GM11168 (cell line): Measurements from ENCODE around the gene LGALS3BP.
"Not testable (repeated sequence)": the region's sequence is repeated elsewhere in the genome, so short reads cannot be mapped to it uniquely, and the experiment has no call there.

Experiments used
- in situ Hi-C: fragments of 300-500 bp; cut with MboI; formaldehyde crosslinking; loops from one replicate; pipeline ENCODE4 v1.12.0; 2022; ENCODE audit warnings: low sequenced_read_pairs; ENCODE audit not compliant: unreplicated experiment

The LGALS3BP gene

DNA sequence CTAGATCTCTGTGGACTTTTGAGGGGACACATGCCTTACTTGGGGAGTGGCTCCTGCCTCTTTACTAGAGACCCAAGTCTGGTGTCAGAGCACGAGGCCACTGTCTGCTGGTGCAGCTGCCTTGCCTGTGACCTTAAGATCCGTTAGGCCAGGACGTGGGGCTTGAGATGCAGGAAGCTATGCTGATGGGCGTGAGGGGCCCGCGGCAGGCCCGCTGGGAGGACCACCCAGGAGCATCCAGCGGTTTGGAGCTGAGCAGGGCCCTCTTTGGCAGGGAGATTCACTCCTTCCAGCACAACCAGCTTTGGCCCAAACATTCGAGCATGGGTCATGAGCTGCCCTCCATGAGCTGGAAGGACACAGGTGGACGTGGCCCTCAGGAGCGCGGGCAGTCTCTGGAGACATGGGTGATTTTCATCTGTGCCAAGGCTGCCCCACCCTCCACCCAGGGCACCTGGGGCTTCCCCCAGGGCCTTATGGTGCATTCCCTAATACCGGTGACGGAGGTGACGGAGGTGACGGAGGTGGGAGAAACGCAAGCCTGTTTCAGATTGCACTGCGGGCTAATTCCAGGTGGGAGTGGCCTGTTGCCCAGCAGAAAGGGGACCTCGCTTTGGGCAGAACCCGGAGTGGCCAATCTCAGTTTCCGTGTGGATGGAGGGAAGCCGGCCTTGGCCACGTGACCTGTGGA lies 12.7 kb downstream of the LGALS3BP start:
- in situ Hi-C loops = loop anchor here (5.0 kb wide), 1 partner anchor 105 kb away; no protein-coding TSS in a partner anchor

- in situ Hi-C loops = loop anchor here (5.0 kb wide), 1 partner anchor 104 kb away; no protein-coding TSS in a partner anchor
Measured at GRCh38 chr17:78966123-78966813, 13.5 kb downstream of the LGALS3BP start.

DNA sequence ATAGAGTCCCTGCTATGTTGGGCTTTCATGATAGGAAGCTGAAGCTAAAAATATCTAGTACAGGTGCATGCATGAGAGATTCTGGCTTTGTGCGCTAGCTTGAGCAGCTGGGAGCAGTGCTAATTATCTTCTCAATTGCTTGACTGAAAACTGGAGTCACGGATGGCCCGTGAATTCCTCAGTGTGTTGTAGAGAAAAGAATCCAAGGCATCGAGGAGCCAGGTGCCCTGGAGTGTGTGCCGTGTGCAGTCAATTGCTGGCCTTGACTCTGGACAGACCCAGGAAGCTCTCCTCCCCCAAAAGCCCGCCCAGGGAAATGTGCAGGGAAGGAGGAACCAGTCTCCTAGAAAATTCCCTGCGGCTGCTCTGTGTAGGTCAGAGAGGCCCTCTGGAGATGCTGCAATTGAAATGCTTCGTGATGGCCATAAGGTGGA lies 14.2 kb downstream of the LGALS3BP start:
- in situ Hi-C loops = loop anchor here (5.0 kb wide), 1 partner anchor 103 kb away; no protein-coding TSS in a partner anchor

GRCh38 chr17:78963378-78963777 lies 16.3 kb downstream of the LGALS3BP start:
- in situ Hi-C loops = no loop called here

DNA sequence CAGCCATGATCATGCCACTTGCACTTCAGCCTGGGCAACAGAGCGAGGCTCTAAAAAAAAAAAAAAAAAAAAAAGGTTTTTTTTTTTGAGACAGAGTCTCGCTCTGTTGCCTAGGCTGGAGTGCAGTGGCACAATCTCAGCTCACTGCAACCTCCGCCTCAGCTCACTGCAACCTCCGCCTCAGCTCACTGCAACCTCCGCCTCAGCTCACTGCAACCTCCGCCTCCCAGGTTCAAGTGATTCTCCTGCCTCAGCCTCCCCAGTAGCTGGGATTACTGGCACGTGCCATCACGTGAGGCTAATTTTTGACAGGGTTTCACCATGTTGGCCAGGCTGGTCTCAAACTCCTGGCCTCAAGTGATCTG lies 16.8 kb downstream of the LGALS3BP start:
- in situ Hi-C loops = not testable (repeated sequence)

GRCh38 chr17:78962345-78962983 lies 17.3 kb downstream of the LGALS3BP start:
- in situ Hi-C loops = no loop called here

DNA sequence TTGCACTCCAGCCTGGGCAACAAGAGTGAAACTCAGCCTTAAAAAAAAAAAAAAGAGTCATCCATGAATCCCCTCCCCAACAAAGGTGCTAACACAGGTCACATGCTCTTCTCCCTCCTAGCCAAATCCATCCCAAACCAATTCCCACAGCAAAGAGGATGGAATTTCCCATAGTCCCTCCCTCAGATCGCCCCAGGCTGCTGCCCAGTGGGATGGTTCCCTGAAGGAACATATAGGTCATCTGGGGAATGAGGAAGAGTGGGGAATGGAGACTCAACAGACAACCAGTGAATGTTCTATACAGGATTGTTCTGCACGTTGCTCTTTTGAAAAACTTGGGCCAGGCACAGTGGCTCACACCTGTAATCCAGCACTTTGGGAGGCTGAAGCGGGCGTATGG lies 18.2 kb downstream of the LGALS3BP start:
- in situ Hi-C loops = no loop called here

- in situ Hi-C loops = no loop called here
Measured at GRCh38 chr17:78960928-78961327, 18.8 kb downstream of the LGALS3BP start.

GRCh38 chr17:78959803-78960202 lies 19.9 kb downstream of the LGALS3BP start:
- in situ Hi-C loops = no loop called here

- in situ Hi-C loops = no loop called here
Measured at GRCh38 chr17:78958641-78959127, 21.0 kb downstream of the LGALS3BP start.

GRCh38 chr17:78957128-78957527 lies 22.6 kb downstream of the LGALS3BP start:
- in situ Hi-C loops = no loop called here

DNA sequence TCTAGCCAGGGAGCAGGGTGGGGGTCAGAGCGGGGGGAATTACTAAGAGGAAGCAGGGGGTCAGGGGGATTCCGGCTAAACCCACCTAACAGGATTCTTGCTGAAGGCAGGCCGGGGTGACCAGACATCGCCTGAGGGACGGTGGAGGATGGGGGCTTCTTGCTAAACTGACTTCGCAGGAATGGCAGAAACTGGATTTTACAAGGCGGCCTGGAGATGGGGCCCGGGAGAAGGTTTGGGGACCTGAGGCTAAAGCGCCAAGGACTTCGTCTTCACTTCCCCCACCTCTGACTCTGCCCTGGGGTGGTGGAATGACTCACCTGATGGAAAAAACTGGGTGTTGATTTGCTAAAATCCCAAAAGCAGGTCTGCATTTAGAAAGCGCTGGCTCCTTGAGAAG lies 23.5 kb downstream of the LGALS3BP start:
- in situ Hi-C loops = no loop called here

DNA sequence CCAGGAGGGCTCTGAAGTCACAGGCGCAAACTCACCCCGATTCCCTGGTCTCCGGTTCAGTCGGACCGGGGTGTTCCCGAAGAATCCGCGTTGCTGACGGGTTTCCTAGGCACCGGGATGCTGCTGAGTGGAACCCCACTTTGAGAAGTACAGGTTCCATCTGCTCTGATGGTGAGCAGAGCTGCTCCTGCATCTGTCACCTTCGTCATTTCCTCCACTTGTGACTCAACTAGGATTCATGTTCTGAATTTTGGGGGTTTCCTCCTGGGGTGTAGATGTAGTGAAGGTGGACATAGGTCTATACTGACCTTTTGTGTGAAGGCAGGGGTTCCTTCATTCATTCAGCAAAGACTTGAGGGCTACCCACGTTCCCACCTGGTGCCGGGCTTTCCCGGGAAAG lies 25.0 kb downstream of the LGALS3BP start:
- in situ Hi-C loops = no loop called here

GRCh38 chr17:78953356-78954350 lies 26.1 kb downstream of the LGALS3BP start:
- in situ Hi-C loops = no loop called here

DNA sequence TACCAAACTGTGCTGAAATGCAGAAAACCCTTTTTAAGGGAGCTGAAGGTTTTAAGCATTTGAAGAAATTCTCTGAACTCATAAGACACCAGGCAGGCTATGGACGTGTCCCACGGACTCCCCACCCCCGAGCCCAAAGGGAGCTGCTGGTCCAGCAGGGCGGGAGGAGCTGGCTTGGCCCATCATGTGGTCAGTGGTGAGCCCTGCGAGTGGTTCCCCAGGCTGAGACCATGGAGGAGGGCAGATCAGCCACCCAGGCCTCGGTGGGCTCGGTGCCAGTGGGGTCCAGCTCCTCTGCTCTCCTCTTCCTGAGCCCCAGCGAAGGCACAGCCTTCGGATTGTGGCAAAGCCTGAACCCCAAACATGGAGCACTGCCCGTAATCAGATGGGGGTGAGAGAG lies 27.0 kb downstream of the LGALS3BP start:
- in situ Hi-C loops = no loop called here

- in situ Hi-C loops = no loop called here
Measured at GRCh38 chr17:78951967-78952551, 27.7 kb downstream of the LGALS3BP start.

DNA sequence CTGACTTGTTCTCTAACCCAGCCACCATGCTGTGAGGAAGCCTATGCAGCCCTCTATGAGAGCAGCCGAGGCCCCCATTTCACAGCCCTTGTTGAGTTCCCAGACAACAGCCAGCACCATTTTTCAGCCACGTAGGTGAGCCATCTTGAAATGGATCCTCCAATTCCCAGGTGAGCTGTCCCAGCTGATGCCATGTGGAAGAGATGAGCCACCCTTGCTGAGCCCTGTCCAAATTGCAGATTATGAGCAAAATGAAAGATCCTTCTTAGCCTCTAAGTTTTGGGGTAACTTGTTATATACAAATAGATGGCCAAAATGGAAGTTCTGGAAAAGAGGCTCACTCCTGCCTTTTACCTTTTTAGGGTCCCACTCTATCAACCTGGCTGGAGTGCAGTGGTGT lies 28.9 kb downstream of the LGALS3BP start:
- in situ Hi-C loops = no loop called here

GRCh38 chr17:78947235-78948149 lies 32.2 kb downstream of the LGALS3BP start:
- in situ Hi-C loops = no loop called here

- in situ Hi-C loops = no loop called here
Measured at GRCh38 chr17:78946631-78947030, 33.1 kb downstream of the LGALS3BP start.
